Measurements from ENCODE around the gene RIC8A.

The RIC8A gene

GRCh38 chr11:240315-240714, 32.8 kb downstream of the RIC8A start:
- in situ Hi-C loops (cut with MboI; ENCODE audit: low sequenced_read_pairs), result no loop called here

GRCh38 chr11:241634-242033, 34.1 kb downstream of the RIC8A start:
- in situ Hi-C loops (cut with MboI; ENCODE audit: low sequenced_read_pairs), result no loop called here

- in situ Hi-C loops (cut with MboI; ENCODE audit: low sequenced_read_pairs), result no loop called here
Observed at GRCh38 chr11:244376-244775, 36.9 kb downstream of the RIC8A start.

DNA sequence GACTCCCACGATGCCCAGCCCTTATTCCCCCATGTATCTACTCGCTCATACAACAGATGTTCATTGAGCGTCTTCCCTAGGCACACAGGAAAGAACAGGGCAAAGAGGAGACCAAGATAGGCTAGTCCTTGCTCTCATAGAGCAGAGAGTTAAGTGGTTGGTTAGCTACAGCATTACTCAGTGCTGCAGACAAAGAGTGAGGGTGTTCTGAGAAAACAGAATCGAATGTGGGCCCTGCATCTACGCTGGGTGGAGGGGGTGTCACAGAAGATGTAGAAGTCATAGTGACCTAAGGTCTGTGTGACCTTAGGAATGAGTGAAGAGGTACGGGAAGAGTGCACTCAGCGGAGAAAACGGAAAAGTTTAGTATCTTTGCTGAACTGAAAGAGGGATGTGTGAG, 41.6 kb downstream of the RIC8A start:
- in situ Hi-C loops (cut with MboI; ENCODE audit: low sequenced_read_pairs), result no loop called here

DNA sequence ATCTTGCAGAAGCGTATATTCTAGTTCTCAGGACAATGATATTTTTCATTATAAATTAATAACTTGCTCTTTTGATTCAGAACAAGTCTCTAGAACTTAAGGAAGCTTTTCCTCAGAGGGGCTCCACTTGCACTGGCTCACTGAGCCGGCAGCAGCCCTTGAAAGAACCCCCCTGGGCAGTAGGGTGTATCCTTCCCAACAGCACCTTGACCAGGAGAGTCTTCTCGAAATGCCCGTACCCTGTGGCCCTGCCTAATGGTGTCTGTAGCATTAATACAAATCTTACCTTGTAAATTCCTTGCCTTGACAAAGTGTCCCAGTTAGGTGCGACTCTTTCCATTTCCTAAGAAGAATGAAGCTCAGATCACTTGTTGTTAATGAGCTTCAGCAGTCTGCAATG, 42.8 kb downstream of the RIC8A start:
- in situ Hi-C loops (cut with MboI; ENCODE audit: low sequenced_read_pairs), result no loop called here

- in situ Hi-C loops (cut with MboI; ENCODE audit: low sequenced_read_pairs), result no loop called here
Observed at GRCh38 chr11:250740-251299, 43.3 kb downstream of the RIC8A start.

- in situ Hi-C loops (cut with MboI; ENCODE audit: low sequenced_read_pairs), result no loop called here
Observed at GRCh38 chr11:251550-251949, 44.0 kb downstream of the RIC8A start.

DNA sequence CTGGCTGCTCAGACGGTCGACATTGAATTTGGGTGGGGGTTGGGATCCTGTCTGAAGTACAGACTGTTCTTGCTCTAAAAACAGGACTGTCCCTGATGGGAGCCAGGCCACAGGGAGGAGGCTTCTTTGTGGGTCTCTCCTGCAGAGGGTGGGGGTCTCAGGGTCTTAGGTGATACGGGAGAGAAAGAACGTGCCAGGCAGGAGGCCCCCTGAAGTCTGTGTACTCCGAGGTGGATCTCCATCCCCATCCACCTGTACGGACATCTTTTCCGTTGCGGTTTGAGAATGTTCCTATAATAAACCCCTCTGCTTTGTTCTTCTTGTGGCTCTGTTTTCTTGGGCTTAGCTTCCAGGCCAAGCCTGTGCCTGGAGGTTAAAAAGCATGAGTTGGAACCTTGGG, 45.2 kb downstream of the RIC8A start:
- in situ Hi-C loops (cut with MboI; ENCODE audit: low sequenced_read_pairs), result no loop called here

DNA sequence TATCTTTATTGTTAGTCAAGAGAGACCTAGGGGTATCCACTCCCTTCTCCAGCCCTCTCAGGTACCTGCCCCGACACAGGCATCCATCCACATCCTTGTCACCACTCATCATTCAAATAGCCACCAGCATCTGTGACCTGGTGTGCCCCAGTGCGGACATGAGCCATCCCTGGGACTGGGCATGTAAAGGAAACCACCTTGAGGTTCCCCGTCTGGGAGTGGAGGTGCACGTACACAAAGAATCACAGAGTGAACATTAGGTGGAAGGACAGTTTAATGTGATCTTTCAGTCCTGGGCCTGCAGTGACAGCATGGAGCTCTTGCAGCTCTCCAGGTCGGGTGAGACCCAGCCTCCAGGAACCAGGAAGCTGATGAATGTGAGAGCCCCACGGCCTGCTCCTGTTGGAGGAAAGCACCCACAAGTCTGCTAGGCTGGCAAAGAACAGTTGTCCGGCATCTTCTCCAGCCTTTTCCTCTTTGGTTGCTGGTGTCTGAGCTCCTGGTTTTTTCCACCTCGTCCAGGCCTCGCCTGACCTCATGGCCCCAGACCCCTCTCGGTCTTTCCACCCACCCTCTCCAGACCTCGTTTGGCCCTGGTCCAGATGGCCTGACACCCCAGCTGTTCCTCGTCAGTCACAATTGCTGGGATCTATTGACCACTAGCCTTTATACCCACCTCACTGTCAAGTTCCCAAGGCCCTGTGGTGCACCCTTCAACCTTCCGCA, 45.8 kb downstream of the RIC8A start:
- in situ Hi-C loops (cut with MboI; ENCODE audit: low sequenced_read_pairs), result no loop called here

- in situ Hi-C loops (cut with MboI; ENCODE audit: low sequenced_read_pairs), result no loop called here
Observed at GRCh38 chr11:253886-254270, 46.4 kb downstream of the RIC8A start.

DNA sequence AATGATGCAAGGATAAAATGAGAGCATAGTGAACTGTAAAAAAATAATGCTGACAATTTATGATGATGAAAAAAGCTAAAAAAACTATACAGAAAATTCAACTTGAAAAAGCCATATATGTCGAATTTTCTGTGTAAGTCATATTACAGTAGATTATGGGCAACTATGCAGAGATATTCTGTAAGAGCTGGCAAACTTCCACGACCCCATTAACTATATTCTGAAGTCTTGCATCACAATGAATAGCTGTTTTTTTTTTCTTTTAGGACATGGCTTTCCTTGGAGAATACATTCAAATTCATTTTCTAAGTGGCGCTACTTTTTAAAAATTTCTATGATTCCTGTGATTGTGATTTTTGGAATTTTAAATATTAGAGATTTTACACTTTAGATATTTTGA, 47.7 kb downstream of the RIC8A start:
- in situ Hi-C loops (cut with MboI; ENCODE audit: low sequenced_read_pairs), result no loop called here

- in situ Hi-C loops (cut with MboI; ENCODE audit: low sequenced_read_pairs), result no loop called here
Observed at GRCh38 chr11:255816-256215, 48.3 kb downstream of the RIC8A start.

GRCh38 chr11:256952-257737, 49.6 kb downstream of the RIC8A start:
- in situ Hi-C loops (cut with MboI; ENCODE audit: low sequenced_read_pairs), result no loop called here

GRCh38 chr11:257766-258493, 50.4 kb downstream of the RIC8A start:
- in situ Hi-C loops (cut with MboI; ENCODE audit: low sequenced_read_pairs), result no loop called here

DNA sequence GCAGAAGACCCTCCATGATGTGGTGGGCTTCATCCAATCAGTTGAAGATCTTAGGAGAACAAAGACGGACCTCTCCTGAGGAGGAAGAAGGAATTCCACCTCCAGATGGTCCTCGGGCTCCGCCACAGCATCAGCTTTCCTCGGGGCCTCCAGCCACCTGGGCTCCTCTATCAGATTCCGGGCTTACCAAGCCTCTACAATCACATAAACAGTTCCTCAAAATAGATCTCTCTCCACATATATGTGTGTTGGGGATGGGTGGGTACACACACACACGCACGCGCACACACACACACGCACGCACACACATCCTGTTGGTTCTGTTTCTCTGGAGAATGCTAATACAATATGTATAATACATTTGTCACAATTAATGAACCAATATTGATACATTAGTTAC, 51.9 kb downstream of the RIC8A start:
- in situ Hi-C loops (cut with MboI; ENCODE audit: low sequenced_read_pairs), result no loop called here

DNA sequence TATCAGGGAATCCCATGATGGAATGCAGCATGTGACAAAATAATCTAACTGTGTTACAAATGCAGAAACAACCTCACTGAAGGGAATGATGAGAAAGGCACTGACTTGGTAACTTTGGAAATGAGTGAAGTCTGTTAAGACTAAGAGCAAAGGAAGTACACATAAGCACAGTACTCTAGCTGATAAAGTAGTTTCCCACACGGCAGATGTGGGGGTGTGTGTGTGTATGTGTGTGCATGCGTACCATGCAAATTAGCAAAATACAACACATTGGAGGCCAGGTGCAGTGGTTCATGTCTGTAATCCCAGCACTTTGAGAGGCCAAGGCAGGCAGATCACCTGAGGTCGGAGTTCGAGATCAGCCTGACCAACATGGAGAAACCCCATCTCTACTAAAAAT, 54.1 kb downstream of the RIC8A start:
- in situ Hi-C loops (cut with MboI; ENCODE audit: low sequenced_read_pairs), result no loop called here
